SU-DHL-6 (cell line): ENCODE data around the gene ELMO1.

Source experiments
- CTCF ChIP-seq: fragments of 200-600 bp; sonication (generic); IDR thresholded peaks from one replicate; pipeline ENCODE4 v1.5.1; 2017; ENCODE audit warnings: antibody characterized with exemption, mild to moderate bottlenecking, low read length, moderate library complexity; ENCODE audit not compliant: insufficient read depth, poor library complexity, severe bottlenecking
- EZH2phosphoT487 ChIP-seq: fragments of 200-600 bp; sonication (generic), shearing (Covaris generic); conservative IDR thresholded peaks from 2 replicates; pipeline ENCODE4 v1.6.1; 2018; ENCODE audit warnings: mild to moderate bottlenecking, antibody characterized with exemption, low read length, moderate library complexity, mixed read lengths

- no peak for TF ChIP-seq CTCF
- TF ChIP-seq EZH2phosphoT487: no peak
Observed at GRCh38 chr7:37418381-37418780, 30.3 kb downstream of the ELMO1 start.
